HepG2 (cell line): ENCODE measurements around the gene NFATC2. TPM values are rescaled to one million over a fixed set of nuclear protein-coding genes. Genes with fewer than 3 reads are reported as not detected.

Experiments
- ATAC-seq: fragments of 200-7000 bp; cut with Tn5 transposase; 3 replicates; pipeline ENCODE4 v1.9.1; 2020; ENCODE audit warnings: mild to moderate bottlenecking, moderate library complexity
- BruUV-seq: library from RNA; stranded (reverse); fragments of 400-500 nt; replicated peaks from 2 replicates; lab custom pipeline; 2021; lab: Mats Ljungman, UMichigan
- CTCF ChIA-PET: fragments of 300-600 bp; formaldehyde crosslinking; extraction: SDS; loops from one replicate; lab custom pipeline; 2021; ENCODE audit warnings: low total read pairs, inconsistent platforms, low intra/inter-chr PET ratio; lab: Yijun Ruan, JAX
- POLR2A ChIA-PET: fragments of 350-600 bp; sonication (Branson Sonifier 250); formaldehyde crosslinking; loops from one replicate; lab custom pipeline; 2020; ENCODE audit warnings: antibody characterized with exemption, inconsistent platforms; lab: Yijun Ruan, JAX
- DNase-seq: peaks from one replicate; pipeline ENCODE4 v3.0.0-alpha.2; 2015; ENCODE audit warnings: low spot score
- FAIRE-seq: peaks from 3 replicates; lab custom pipeline; 2011; peaks lifted over from hg19 to GRCh38; lab: Jason Lieb, UNC
- H2AFZ ChIP-seq: one replicate; pipeline ENCODE4 v1.6.1; 2011; ENCODE audit warnings: low read length, inconsistent platforms
- H3K27ac ChIP-seq: fragments of 300-600 bp; 3 replicates; pipeline ENCODE4 v1.8.0; 2011; ENCODE audit warnings: mixed run types, mild to moderate bottlenecking, mixed read lengths, low read length, inconsistent platforms; ENCODE audit not compliant: insufficient read depth; ENCODE audit errors: extremely low read length
- H3K27me3 ChIP-seq, 2 experiments: fragments of 200-600 bp in 1 of 2; 2 replicates in 1 of 2; 3 replicates in 1 of 2; pipeline versions ENCODE4 v1.6.0 to v1.8.0; 2011; ENCODE audit warnings: low read length in 2 of 2, mild to moderate bottlenecking in 2 of 2, moderate library complexity in 2 of 2, inconsistent platforms in 1 of 2; ENCODE audit not compliant: insufficient read depth in 2 of 2, control insufficient read depth in 1 of 2
- H3K36me3 ChIP-seq, 2 experiments: fragments of 200-600 bp in 1 of 2; replicated peaks in 1 of 2; 2 replicates in 1 of 2; 3 replicates in 1 of 2; pipeline versions ENCODE4 v1.5.1 to v1.8.0; 2011; ENCODE audit warnings: low read length in 2 of 2, inconsistent platforms in 1 of 2; ENCODE audit not compliant: insufficient read depth in 2 of 2, control insufficient read depth in 1 of 2
- H3K4me1 ChIP-seq: 2 replicates; pipeline ENCODE4 v1.5.1; 2012; ENCODE audit warnings: low read length, inconsistent platforms; ENCODE audit not compliant: insufficient read depth
- H3K4me2 ChIP-seq: 2 replicates; pipeline ENCODE4 v1.6.0; 2011; ENCODE audit warnings: low read depth, low read length, inconsistent platforms
- H3K4me3 ChIP-seq, 3 experiments: fragments of 200-600 bp in 1 of 3; sonication (generic), shearing (Covaris generic) in 1 of 3; replicated peaks in 1 of 3; 2 replicates each; pipeline ENCODE4 v1.5.1; 2011 to 2016; ENCODE audit warnings: low read length in 3 of 3, inconsistent platforms in 2 of 3, low read depth in 2 of 3, mild to moderate bottlenecking in 2 of 3, control low read depth in 1 of 3, mixed read lengths in 1 of 3; ENCODE audit not compliant: insufficient read depth in 1 of 3
- H3K79me2 ChIP-seq: one replicate; pipeline ENCODE4 v1.6.1; 2011; ENCODE audit warnings: low read length, inconsistent platforms; ENCODE audit not compliant: insufficient read depth
- H3K9ac ChIP-seq: 2 replicates; pipeline ENCODE4 v1.6.0; 2011; ENCODE audit warnings: mild to moderate bottlenecking, low read depth, low read length, inconsistent platforms; ENCODE audit not compliant: insufficient read depth
- H3K9me3 ChIP-seq: 2 replicates; pipeline ENCODE4 v1.5.1; 2012; ENCODE audit warnings: mild to moderate bottlenecking, low read length
- H4K20me1 ChIP-seq: 2 replicates; pipeline ENCODE4 v1.6.0; 2011; ENCODE audit warnings: inconsistent platforms, mild to moderate bottlenecking, low read length, moderate library complexity; ENCODE audit not compliant: insufficient read depth
- ATF4 ChIP-seq, 2 experiments: fragments of 450-650 bp in 1 of 2; sonication (generic) in 1 of 2; formaldehyde crosslinking; IDR thresholded peaks; 2 replicates each; pipeline versions ENCODE4 v1.5.0 to v1.8.0; 2020 to 2022; ENCODE audit warnings: mild to moderate bottlenecking in 1 of 2, missing genetic modification reagents in 1 of 2
- NFE2L1 ChIP-seq: sonication (generic); formaldehyde crosslinking; IDR thresholded peaks from 2 replicates; pipeline ENCODE4 v1.4.0; 2020; ENCODE audit warnings: missing genetic modification reagents, mild to moderate bottlenecking, borderline replicate concordance
- RELA ChIP-seq: sonication (generic); formaldehyde crosslinking; IDR thresholded peaks from 2 replicates; pipeline ENCODE4 v1.4.0; 2020; ENCODE audit warnings: missing genetic modification reagents
- SMARCE1 ChIP-seq: fragments of 450-650 bp; IDR thresholded peaks from 2 replicates; pipeline ENCODE4 v1.6.1; 2017; ENCODE audit warnings: borderline replicate concordance
- ZNF30 ChIP-seq: sonication (generic); formaldehyde crosslinking; IDR thresholded peaks from 2 replicates; pipeline ENCODE4 v1.5.0; 2020; ENCODE audit warnings: mild to moderate bottlenecking, missing genetic modification reagents
- WGBS: methylation state at CpG from one replicate; pipeline ENCODE4 v1.1.6; 2017; ENCODE audit warnings: low lambda C conversion rate; 5-methylcytosine and 5-hydroxymethylcytosine counted together
- in situ Hi-C: cut with HindIII; loops from 2 replicates; pipeline ENCODE4 v1.10.0; 2017; ENCODE audit warnings: low pct_unique_long_range_greater_than_20kb; ENCODE audit not compliant: extremely low pct_ligation_motif_present
- intact Hi-C: fragments of 100-400 bp; cut with micrococcal nuclease; formaldehyde crosslinking; loops from one replicate; pipeline ENCODE4 v1.10.0; 2022; ENCODE audit not compliant: unreplicated experiment
- polyA plus RNA-seq, 8 experiments: library from polyadenylated mRNA; depleted of rRNA in 3 of 8; stranded (reverse) in 7 of 8; unstranded in 1 of 8; fragments of >200 nt; fragmentation: Illumina TruSeq in 4 of 8; extraction: Trizol in 4 of 8; gene quantifications; 2 replicates each; pipeline versions ENCODE4 v1.2.1 to v1.2.3, GENCODE V29; 2011 to 2016; ENCODE audit warnings: low read depth in 4 of 8, missing spikeins in 1 of 8, mixed read lengths in 1 of 8; ENCODE audit not compliant: insufficient read depth in 1 of 8
- total RNA-seq, 5 experiments: library from RNA; depleted of rRNA; stranded (reverse); fragments of >200 nt; fragmentation: Illumina TruSeq; extraction: Trizol; gene quantifications; 2 replicates each; pipeline ENCODE4 v1.2.3, GENCODE V29; 2016; ENCODE audit warnings: low read depth in 1 of 5
- TF ChIP-seq, protein P1 (sequence below): sonication (generic); formaldehyde crosslinking; IDR thresholded peaks from 2 replicates; pipeline ENCODE4 v1.4.0; 2020; ENCODE audit warnings: missing genetic modification reagents

The NFATC2 gene
- total and polyA plus RNA-seq, 2 of the 13 experiments (the other 11 are each of a cell fraction or from before 2014, with no cell fraction given) = 1.9 to 3.3 TPM

DNA sequence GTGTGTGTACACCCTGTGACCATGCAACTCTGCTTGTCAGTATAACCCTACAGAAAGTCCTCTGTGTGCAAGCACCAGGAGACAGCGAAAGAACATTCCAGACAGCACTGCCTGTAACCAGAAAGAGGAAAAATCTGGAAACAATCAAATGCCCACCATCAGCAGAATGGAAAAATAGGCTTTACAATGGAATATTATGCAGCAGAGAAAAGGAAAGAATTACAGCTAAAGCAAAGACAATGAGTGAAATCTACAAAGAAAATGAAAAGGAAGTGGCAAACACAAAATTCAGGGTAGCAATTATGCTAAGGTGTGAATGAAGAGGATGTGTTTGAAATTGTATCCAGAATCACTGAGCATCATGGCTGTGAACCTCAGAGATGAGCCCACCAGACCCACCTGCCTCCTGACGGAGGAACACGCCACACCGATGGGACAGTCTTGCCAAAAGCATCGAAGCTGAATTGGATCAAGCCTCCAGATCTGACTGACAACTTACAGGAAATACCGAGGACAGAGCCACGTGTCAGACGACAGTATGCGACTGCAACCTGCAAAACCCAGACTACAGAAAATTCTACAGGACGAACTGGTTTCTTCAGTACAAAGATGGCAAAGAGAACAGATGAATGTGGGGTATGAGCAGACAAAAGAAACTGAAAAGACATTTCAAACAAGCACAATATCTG, 133.2 kb downstream of the NFATC2 start:
- POLR2A ChIA-PET = interaction anchor here (0.7 kb wide), 1 partner anchor 436 kb away, joined by 3 read pairs; no protein-coding TSS in a partner anchor
- TF ChIP-seq, protein P1, sequence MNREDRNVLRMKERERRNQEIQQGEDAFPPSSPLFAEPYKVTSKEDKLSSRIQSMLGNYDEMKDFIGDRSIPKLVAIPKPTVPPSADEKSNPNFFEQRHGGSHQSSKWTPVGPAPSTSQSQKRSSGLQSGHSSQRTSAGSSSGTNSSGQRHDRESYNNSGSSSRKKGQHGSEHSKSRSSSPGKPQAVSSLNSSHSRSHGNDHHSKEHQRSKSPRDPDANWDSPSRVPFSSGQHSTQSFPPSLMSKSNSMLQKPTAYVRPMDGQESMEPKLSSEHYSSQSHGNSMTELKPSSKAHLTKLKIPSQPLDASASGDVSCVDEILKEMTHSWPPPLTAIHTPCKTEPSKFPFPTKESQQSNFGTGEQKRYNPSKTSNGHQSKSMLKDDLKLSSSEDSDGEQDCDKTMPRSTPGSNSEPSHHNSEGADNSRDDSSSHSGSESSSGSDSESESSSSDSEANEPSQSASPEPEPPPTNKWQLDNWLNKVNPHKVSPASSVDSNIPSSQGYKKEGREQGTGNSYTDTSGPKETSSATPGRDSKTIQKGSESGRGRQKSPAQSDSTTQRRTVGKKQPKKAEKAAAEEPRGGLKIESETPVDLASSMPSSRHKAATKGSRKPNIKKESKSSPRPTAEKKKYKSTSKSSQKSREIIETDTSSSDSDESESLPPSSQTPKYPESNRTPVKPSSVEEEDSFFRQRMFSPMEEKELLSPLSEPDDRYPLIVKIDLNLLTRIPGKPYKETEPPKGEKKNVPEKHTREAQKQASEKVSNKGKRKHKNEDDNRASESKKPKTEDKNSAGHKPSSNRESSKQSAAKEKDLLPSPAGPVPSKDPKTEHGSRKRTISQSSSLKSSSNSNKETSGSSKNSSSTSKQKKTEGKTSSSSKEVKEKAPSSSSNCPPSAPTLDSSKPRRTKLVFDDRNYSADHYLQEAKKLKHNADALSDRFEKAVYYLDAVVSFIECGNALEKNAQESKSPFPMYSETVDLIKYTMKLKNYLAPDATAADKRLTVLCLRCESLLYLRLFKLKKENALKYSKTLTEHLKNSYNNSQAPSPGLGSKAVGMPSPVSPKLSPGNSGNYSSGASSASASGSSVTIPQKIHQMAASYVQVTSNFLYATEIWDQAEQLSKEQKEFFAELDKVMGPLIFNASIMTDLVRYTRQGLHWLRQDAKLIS (CRISPR knock-in tag) = no peak
- TF ChIP-seq ATF4 (CRISPR knock-in tag; IDR thresholded peaks at IDR 0.05) (no peak), SMARCE1 (no peak), NFE2L1 (CRISPR knock-in tag) (no peak), ZNF30 (CRISPR knock-in tag) (0 out of 2 replicates have a peak, but pooled peaks have one; percentile 22), RELA (CRISPR knock-in tag) (no peak)
- TF ChIP-seq, all 625 proteins: peak for 1
- intact Hi-C loops (no loop called here), in situ Hi-C loops (no loop called here)
- no peaks in the 10 kb centered on the region for H3K79me2 ChIP-seq
- 84% methylated on average over 10 of the region's 10 CpGs for WGBS
- H2AFZ ChIP-seq = no peak overlapping the region
- H4K20me1 ChIP-seq = no peaks in the 10 kb centered on the region
- FAIRE-seq = no peak
- H3K9ac ChIP-seq = no peak overlapping the region
- BruUV-seq = no TSS peak
- no peaks in the 10 kb centered on the region for H3K9me3 ChIP-seq
- no peak overlapping the region for H3K4me3 ChIP-seq
- no peak overlapping the region for H3K4me2 ChIP-seq
- DNase-seq = no peak
- H3K27ac ChIP-seq = no peak overlapping the region
- no peaks in the 10 kb centered on the region for H3K27me3 ChIP-seq
- peaks cover 15% of the 10 kb centered on the region for H3K4me1 ChIP-seq
- peaks cover 0 to 12% of the 10 kb centered on the region in 2 experiments; a peak in 2 of 5 replicates for H3K36me3 ChIP-seq
- CTCF ChIA-PET = no interaction called here
- no peak for ATAC-seq
